Activated CD4-positive, alpha-beta T cell treated with anti-CD3 and anti-CD28 coated beads for 1 hour (primary cell): ENCODE data around the gene SLC3A2.

Experiments used
- DNase-seq: peaks from one replicate; pipeline ENCODE4 v3.0.0-alpha.2; 2020

The SLC3A2 gene

GRCh38 chr11:62882431-62882749 lies 1.7 kb downstream of the SLC3A2 start:
- no peak for DNase-seq

- DNase-seq = no peak
Measured at GRCh38 chr11:62882788-62883501, 2.2 kb downstream of the SLC3A2 start.

- no peak for DNase-seq
Measured at GRCh38 chr11:62883673-62884072, 3.0 kb downstream of the SLC3A2 start.

GRCh38 chr11:62885137-62885750 lies 4.5 kb downstream of the SLC3A2 start:
- no peak for DNase-seq

- no peak for DNase-seq
Measured at GRCh38 chr11:62888406-62888805, 7.7 kb downstream of the SLC3A2 start.

GRCh38 chr11:62889126-62889483 lies 8.4 kb downstream of the SLC3A2 start:
- DNase-seq = no peak

- no peak for DNase-seq
Measured at GRCh38 chr11:62889484-62890437, 9.1 kb downstream of the SLC3A2 start.

- DNase-seq = no peak
Measured at GRCh38 chr11:62892077-62892922, 11.6 kb downstream of the SLC3A2 start.

- DNase-seq = no peak
Measured at GRCh38 chr11:62895501-62895900, 14.8 kb downstream of the SLC3A2 start.

GRCh38 chr11:62896049-62896448 lies 15.4 kb downstream of the SLC3A2 start:
- DNase-seq = no peak

GRCh38 chr11:62897311-62897710 lies 16.6 kb downstream of the SLC3A2 start:
- DNase-seq = no peak

- DNase-seq = no peak
Measured at GRCh38 chr11:62898027-62898426, 17.3 kb downstream of the SLC3A2 start.

- DNase-seq = no peak
Measured at GRCh38 chr11:62902932-62903331, 22.2 kb downstream of the SLC3A2 start.

- DNase-seq = no peak
Measured at GRCh38 chr11:62905296-62905695, 24.6 kb downstream of the SLC3A2 start.

GRCh38 chr11:62905927-62906531 lies 25.3 kb downstream of the SLC3A2 start:
- DNase-seq = peak; percentile 71

- no peak for DNase-seq
Measured at GRCh38 chr11:62908468-62909072, 27.9 kb downstream of the SLC3A2 start.

GRCh38 chr11:62909107-62909894 lies 28.6 kb downstream of the SLC3A2 start:
- no peak for DNase-seq

- no peak for DNase-seq
Measured at GRCh38 chr11:62910141-62910882, 29.6 kb downstream of the SLC3A2 start.

- DNase-seq = no peak
Measured at GRCh38 chr11:62911137-62912130, 30.7 kb downstream of the SLC3A2 start.
